22Rv1 (cell line): ENCODE measurements around the gene SMC3.

ENCODE experiments used
- H3K27ac ChIP-seq: fragments of 450-650 bp; 2 replicates; pipeline ENCODE4 v1.5.1; 2017
- CTCF ChIP-seq: fragments of 450-650 bp; IDR thresholded peaks from 2 replicates; pipeline ENCODE4 v1.5.1; 2017; ENCODE audit warnings: mild to moderate bottlenecking
- ZFX ChIP-seq: fragments of 450-650 bp; IDR thresholded peaks from 2 replicates; pipeline ENCODE4 v1.6.1; 2017; ENCODE audit warnings: antibody characterized with exemption, borderline replicate concordance

SMC3 gene

GRCh38 chr10:110584006-110584405 is 16.5 kb downstream of the SMC3 start:
- TF ChIP-seq CTCF, result no peak
- no peak for TF ChIP-seq ZFX
- no peak overlapping the region for H3K27ac ChIP-seq

GRCh38 chr10:110591760-110592159 is 24.3 kb downstream of the SMC3 start:
- TF ChIP-seq ZFX (no peak), CTCF (no peak)
- no peak overlapping the region for H3K27ac ChIP-seq

GRCh38 chr10:110597476-110597875 is 30.0 kb downstream of the SMC3 start:
- TF ChIP-seq CTCF (no peak), ZFX (no peak)
- no peak overlapping the region for H3K27ac ChIP-seq

GRCh38 chr10:110600487-110601101 is 33.1 kb downstream of the SMC3 start:
- no peak overlapping the region for H3K27ac ChIP-seq
- peak; percentile 84 for TF ChIP-seq CTCF
- TF ChIP-seq ZFX, result no peak

- H3K27ac ChIP-seq, result no peak overlapping the region
- no peak for TF ChIP-seq CTCF
- TF ChIP-seq ZFX, result no peak
These were observed 34.1 kb downstream of the SMC3 start for GRCh38 chr10:110601581-110601980.

- no peak for TF ChIP-seq ZFX
- TF ChIP-seq CTCF, result no peak
- no peak overlapping the region for H3K27ac ChIP-seq
These were observed 40.6 kb downstream of the SMC3 start for GRCh38 chr10:110608087-110608486.

GRCh38 chr10:110609605-110610004 is 42.1 kb downstream of the SMC3 start:
- H3K27ac ChIP-seq, result no peak overlapping the region
- no peak for TF ChIP-seq ZFX
- TF ChIP-seq CTCF, result no peak
